Activated CD8-positive, alpha-beta T cell treated with anti-CD3 and anti-CD28 coated beads, Interleukin-2, amount 10 ng/mL, durations not matched to agents 7 days and 5 days (primary cell): ENCODE results near the gene CATSPER1. TPM values are rescaled to one million over a fixed set of nuclear protein-coding genes. Genes with fewer than 3 reads are reported as not detected.
A peak's percentile ranks its signal among the peaks of the same experiment; 100 is the strongest.

Experiments
- ATAC-seq: fragments of 150-1000 bp; cut with Tn5 transposase; one replicate; pipeline ENCODE4 v1.10.0; 2021; ENCODE audit warnings: moderate library complexity
- CTCF ChIA-PET: fragments of 350-600 bp; sonication (Branson Sonifier 250); formaldehyde crosslinking; loops from one replicate; lab custom pipeline; 2021; ENCODE audit warnings: antibody characterized with exemption; lab: Charles Lee
- POLR2A ChIA-PET: fragments of 350-600 bp; sonication (Branson Sonifier 250); formaldehyde crosslinking; loops from one replicate; lab custom pipeline; 2021; ENCODE audit warnings: antibody characterized with exemption; lab: Charles Lee
- DNase-seq: peaks from one replicate; pipeline ENCODE4 v3.0.0-alpha.2; 2020
- H3K27ac Mint-ChIP-seq: one replicate; pipeline ENCODE4 v1.8.0; 2021; ENCODE audit warnings: mild to moderate bottlenecking, mixed read lengths
- H3K27me3 Mint-ChIP-seq: one replicate; pipeline ENCODE4 v1.8.0; 2021; ENCODE audit warnings: low read depth, mixed read lengths
- H3K36me3 Mint-ChIP-seq: one replicate; pipeline ENCODE4 v1.8.0; 2021; ENCODE audit warnings: low read depth, mixed read lengths
- H3K4me1 Mint-ChIP-seq: one replicate; pipeline ENCODE4 v1.8.0; 2021; ENCODE audit warnings: low read depth, mixed read lengths
- H3K4me3 Mint-ChIP-seq: one replicate; pipeline ENCODE4 v1.8.0; 2021; ENCODE audit warnings: mild to moderate bottlenecking, mixed read lengths
- H3K9me3 Mint-ChIP-seq: one replicate; pipeline ENCODE4 v1.8.0; 2022; ENCODE audit warnings: mixed read lengths; ENCODE audit not compliant: insufficient read depth
- total RNA-seq, 2 experiments: library from RNA; stranded (reverse); gene quantifications; one replicate each; pipeline ENCODE4 v1.2.3, GENCODE V29; 2021

The CATSPER1 gene
- total RNA-seq, 2 experiments from 2014 or later: not detected

DNA sequence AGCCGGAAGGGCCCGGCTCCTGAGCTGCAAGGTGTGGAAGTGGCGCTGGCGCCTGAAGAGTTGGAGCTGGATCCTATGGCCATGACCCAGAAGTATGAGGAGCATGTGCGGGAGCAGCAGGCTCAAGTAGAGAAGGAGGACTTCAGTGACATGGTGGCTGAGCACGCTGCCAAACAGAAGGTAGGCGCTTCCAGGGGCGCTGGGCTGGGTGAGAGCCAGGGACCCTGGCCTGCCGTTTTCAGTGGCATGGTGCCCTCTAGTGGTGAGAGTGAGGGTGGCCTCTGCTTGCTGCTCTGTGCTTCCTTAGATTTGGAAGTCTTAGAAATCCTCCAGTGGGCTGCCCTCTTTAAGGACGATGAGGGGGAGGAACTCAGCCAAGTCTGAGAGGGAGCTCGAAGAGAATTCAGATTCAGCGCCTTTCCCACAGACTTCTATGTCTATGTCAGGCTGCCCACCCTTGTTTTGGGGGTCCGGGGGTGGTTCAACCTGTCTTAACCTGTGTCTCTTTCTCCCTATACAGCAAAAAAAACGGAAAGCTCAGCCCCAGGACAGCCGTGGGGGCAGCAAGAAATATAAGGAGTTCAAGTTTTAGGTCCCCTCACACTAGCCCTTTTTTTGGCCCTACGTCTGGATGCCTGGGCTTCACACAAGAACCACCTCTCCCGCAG is 42.0 kb upstream of the CATSPER1 start:
- H3K4me1 Mint-ChIP-seq: peaks cover 67% of the 10 kb centered on the region
- H3K27ac Mint-ChIP-seq: peak overlapping the region; percentile 88
- H3K36me3 Mint-ChIP-seq: peaks cover 72% of the 10 kb centered on the region
- peak; percentile 39 for ATAC-seq
- ChIA-PET POLR2A (interaction anchor here (0.7 to 5.0 kb wide), 6 partner anchors 12 to 69 kb away, joined by 3 to 26 read pairs (median 4); partner anchors contain the start of gene SF3B2), CTCF (interaction anchor here (0.6 to 8.4 kb wide), 43 partner anchors 9 to 903 kb away, joined by 3 to 116 read pairs (median 4); partner anchors contain the start of genes BANF1, CCDC85B, CST6 and SF3B2)
- no peaks in the 10 kb centered on the region for H3K27me3 Mint-ChIP-seq
- no peak overlapping the region for H3K4me3 Mint-ChIP-seq
- H3K9me3 Mint-ChIP-seq: no peaks in the 10 kb centered on the region
- peak; percentile 83 for DNase-seq

GRCh38 chr11:66067640-66068039 is 41.4 kb upstream of the CATSPER1 start:
- ATAC-seq: no peak
- no peaks in the 10 kb centered on the region for H3K9me3 Mint-ChIP-seq
- ChIA-PET CTCF (interaction anchor here (0.8 to 8.4 kb wide), 29 partner anchors 8 to 902 kb away, joined by 3 to 116 read pairs (median 5); partner anchors contain the start of genes BANF1, CCDC85B and SF3B2), POLR2A (interaction anchor here (0.7 to 5.0 kb wide), 6 partner anchors 12 to 69 kb away, joined by 3 to 26 read pairs (median 4); partner anchors contain the start of gene SF3B2)
- peaks cover 74% of the 10 kb centered on the region for H3K36me3 Mint-ChIP-seq
- H3K27me3 Mint-ChIP-seq: no peaks in the 10 kb centered on the region
- no peak for DNase-seq
- H3K4me1 Mint-ChIP-seq: peaks cover 67% of the 10 kb centered on the region
- H3K27ac Mint-ChIP-seq: no peak overlapping the region
- H3K4me3 Mint-ChIP-seq: no peak overlapping the region

DNA sequence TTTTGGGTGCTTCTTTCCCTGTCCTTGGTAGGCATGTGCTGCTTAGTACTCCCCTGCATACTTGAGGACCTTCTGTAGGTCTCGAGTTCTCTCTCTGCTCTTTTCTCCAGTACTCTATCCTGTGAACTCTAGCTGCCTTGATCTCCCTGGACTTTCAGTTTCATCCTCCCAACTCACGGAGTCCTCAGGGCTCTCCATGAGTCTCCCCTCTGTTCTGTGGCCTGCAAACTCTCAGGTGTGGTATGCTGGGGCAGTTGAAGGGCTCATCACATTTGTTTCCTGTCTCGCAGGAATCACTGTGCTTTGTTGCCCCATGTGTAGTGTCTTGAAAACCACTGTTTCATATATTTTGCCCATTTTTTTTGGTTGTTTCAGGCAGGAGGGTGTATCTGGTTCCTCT is 40.5 kb upstream of the CATSPER1 start:
- POLR2A ChIA-PET: interaction anchor here (0.8 to 5.0 kb wide), 3 partner anchors 11 to 15 kb away, joined by 3 to 26 read pairs (median 17); partner anchors contain the start of gene SF3B2

DNA sequence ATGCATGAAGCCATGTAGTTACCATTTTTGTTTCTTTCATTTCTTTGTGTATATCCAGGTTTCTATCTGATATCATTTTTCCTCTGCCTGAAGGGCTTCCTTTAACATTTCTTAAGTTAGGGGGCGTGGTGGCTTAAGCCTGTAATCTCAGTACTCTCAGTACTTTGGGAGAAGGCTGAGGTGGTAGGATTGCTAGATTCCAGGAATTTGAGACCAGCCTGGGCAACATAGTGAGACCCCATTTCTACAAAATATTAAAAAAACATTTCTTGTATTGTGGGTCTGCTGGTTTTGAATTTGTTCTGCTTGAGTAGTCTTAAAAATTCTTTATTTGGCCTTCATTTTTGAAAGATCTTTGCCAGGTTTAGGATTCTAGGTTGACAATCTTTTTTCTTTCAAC is 38.3 kb upstream of the CATSPER1 start:
- Mint-ChIP-seq H3K9me3 (no peaks in the 10 kb centered on the region), H3K27ac (no peak overlapping the region), H3K36me3 (peaks cover 82% of the 10 kb centered on the region), H3K27me3 (no peaks in the 10 kb centered on the region), H3K4me1 (peaks cover 57% of the 10 kb centered on the region), H3K4me3 (no peak overlapping the region)
- no peak for DNase-seq
- ChIA-PET POLR2A (no interaction called here), CTCF (interaction anchor here (1.1 to 7.7 kb wide), 3 partner anchors 12 to 70 kb away, joined by 3 to 112 read pairs (median 18); partner anchors contain the start of gene SF3B2)
- no peak for ATAC-seq

More for the DNA sequence above, 40.5 kb upstream of the CATSPER1 start:
- no peaks in the 10 kb centered on the region for H3K9me3 Mint-ChIP-seq
- DNase-seq (no peak), ATAC-seq (no peak)
- H3K27ac Mint-ChIP-seq: peak overlapping the region; percentile 69
- peaks cover 58% of the 10 kb centered on the region for H3K4me1 Mint-ChIP-seq
- no peak overlapping the region for H3K4me3 Mint-ChIP-seq
- H3K27me3 Mint-ChIP-seq: no peaks in the 10 kb centered on the region
- CTCF ChIA-PET: interaction anchor here (1.1 to 8.4 kb wide), 11 partner anchors 13 to 193 kb away, joined by 3 to 116 read pairs (median 11); partner anchors contain the start of gene SF3B2
- peaks cover 71% of the 10 kb centered on the region for H3K36me3 Mint-ChIP-seq

DNA sequence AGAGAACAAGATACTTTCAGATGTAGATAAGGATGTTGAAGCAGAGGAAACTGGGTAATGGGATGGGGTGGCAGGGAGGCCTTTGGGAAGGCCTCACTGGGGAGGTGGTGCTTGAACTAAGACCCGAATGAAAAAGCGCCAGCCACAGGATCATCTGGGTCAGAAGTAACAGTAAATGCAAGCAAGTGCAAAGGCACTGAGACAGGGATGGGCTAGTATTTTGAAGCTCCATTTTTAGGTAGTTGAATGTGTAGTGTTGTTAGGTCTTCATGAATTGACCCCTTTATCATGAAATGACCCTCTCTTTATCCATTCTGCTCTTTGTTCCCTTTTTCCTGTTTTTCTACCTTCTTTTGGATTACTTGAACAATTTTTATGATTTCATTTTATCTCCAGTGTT is 37.6 kb upstream of the CATSPER1 start:
- Mint-ChIP-seq H3K36me3 (peaks cover 84% of the 10 kb centered on the region), H3K27ac (peak overlapping the region; percentile 22), H3K4me1 (peaks cover 50% of the 10 kb centered on the region), H3K4me3 (no peak overlapping the region), H3K9me3 (no peaks in the 10 kb centered on the region), H3K27me3 (no peaks in the 10 kb centered on the region)
- ChIA-PET POLR2A (interaction anchor here (1.1 kb wide), 1 partner anchor 11 kb away, joined by 3 read pairs; the partner anchor contains the start of gene SF3B2), CTCF (interaction anchor here (1.1 to 3.6 kb wide), 3 partner anchors 12 to 61 kb away, joined by 3 to 18 read pairs (median 3); partner anchors contain the start of gene SF3B2)
- ATAC-seq: no peak
- DNase-seq: no peak

- no peaks in the 10 kb centered on the region for H3K9me3 Mint-ChIP-seq
- ATAC-seq (no peak), DNase-seq (no peak)
- POLR2A ChIA-PET: interaction anchor here (0.5 kb wide), 2 partner anchors 22 to 76 kb away, joined by 3 to 4 read pairs; no protein-coding TSS in a partner anchor
- H3K27ac Mint-ChIP-seq: peak overlapping the region; percentile 26
- no peaks in the 10 kb centered on the region for H3K27me3 Mint-ChIP-seq
- CTCF ChIA-PET: interaction anchor here (0.9 to 3.6 kb wide), 5 partner anchors 10 to 174 kb away, joined by 3 to 18 read pairs (median 4); partner anchors contain the start of genes FIBP and SF3B2
- peaks cover 35% of the 10 kb centered on the region for H3K4me1 Mint-ChIP-seq
- H3K36me3 Mint-ChIP-seq: peaks cover 81% of the 10 kb centered on the region
- no peak overlapping the region for H3K4me3 Mint-ChIP-seq
Measured at GRCh38 chr11:66062408-66062807, 36.1 kb upstream of the CATSPER1 start.

- peak; percentile 27 for ATAC-seq
- Mint-ChIP-seq H3K27me3 (no peaks in the 10 kb centered on the region), H3K4me1 (peaks cover 23% of the 10 kb centered on the region), H3K27ac (no peak overlapping the region), H3K9me3 (no peaks in the 10 kb centered on the region), H3K4me3 (no peak overlapping the region), H3K36me3 (peaks cover 82% of the 10 kb centered on the region)
- CTCF ChIA-PET: interaction anchor here (3.8 kb wide), 1 partner anchor 7 kb away, joined by 25 read pairs; no protein-coding TSS in a partner anchor
- POLR2A ChIA-PET: interaction anchor here (2.0 kb wide), 1 partner anchor 18 kb away, joined by 6 read pairs; no protein-coding TSS in a partner anchor
- no peak for DNase-seq
Measured at GRCh38 chr11:66061268-66061667, 35.0 kb upstream of the CATSPER1 start.

GRCh38 chr11:66059966-66060680 is 33.8 kb upstream of the CATSPER1 start:
- ATAC-seq (no peak), DNase-seq (no peak)
- H3K36me3 Mint-ChIP-seq: peaks cover 85% of the 10 kb centered on the region
- H3K4me3 Mint-ChIP-seq: no peak overlapping the region
- peaks cover 19% of the 10 kb centered on the region for H3K4me1 Mint-ChIP-seq
- no peak overlapping the region for H3K27ac Mint-ChIP-seq
- no peaks in the 10 kb centered on the region for H3K27me3 Mint-ChIP-seq
- CTCF ChIA-PET: interaction anchor here (0.9 to 3.8 kb wide), 4 partner anchors 8 to 75 kb away, joined by 3 to 25 read pairs (median 15); no protein-coding TSS in a partner anchor
- POLR2A ChIA-PET: interaction anchor here (1.4 to 2.0 kb wide), 2 partner anchors 15 to 19 kb away, joined by 3 to 6 read pairs; no protein-coding TSS in a partner anchor
- H3K9me3 Mint-ChIP-seq: no peaks in the 10 kb centered on the region

- ChIA-PET CTCF (interaction anchor here (1.3 to 6.2 kb wide), 4 partner anchors 11 to 34 kb away, joined by 4 to 81 read pairs (median 14); partner anchors contain the start of gene PACS1), POLR2A (interaction anchor here (0.6 to 3.4 kb wide), 2 partner anchors 12 to 98 kb away, joined by 4 to 17 read pairs; partner anchors contain the start of gene PACS1)
- H3K4me1 Mint-ChIP-seq: peaks cover 22% of the 10 kb centered on the region
- no peak overlapping the region for H3K4me3 Mint-ChIP-seq
- H3K27me3 Mint-ChIP-seq: no peaks in the 10 kb centered on the region
- H3K9me3 Mint-ChIP-seq: no peaks in the 10 kb centered on the region
- DNase-seq: no peak
- peaks cover 76% of the 10 kb centered on the region for H3K36me3 Mint-ChIP-seq
- H3K27ac Mint-ChIP-seq: no peak overlapping the region
- no peak for ATAC-seq
Measured at GRCh38 chr11:66056501-66056900, 30.2 kb upstream of the CATSPER1 start.

DNA sequence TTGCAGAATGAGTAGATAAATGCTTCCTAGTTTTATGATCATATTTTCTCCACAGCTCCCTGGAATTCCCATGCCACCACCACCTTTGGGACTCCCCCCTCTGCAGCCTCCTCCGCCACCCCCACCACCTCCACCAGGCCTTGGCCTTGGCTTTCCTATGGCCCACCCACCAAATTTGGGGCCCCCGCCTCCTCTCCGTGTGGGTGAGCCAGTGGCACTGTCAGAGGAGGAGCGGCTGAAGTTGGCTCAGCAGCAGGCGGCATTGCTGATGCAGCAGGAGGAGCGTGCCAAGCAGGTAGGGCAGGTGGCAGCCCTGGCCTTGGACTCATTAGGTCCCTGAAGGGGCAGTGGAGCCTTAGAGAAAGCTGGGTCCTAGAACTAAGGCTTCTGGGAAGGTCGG is 28.7 kb upstream of the CATSPER1 start:
- Mint-ChIP-seq H3K27ac (no peak overlapping the region), H3K4me1 (peaks cover 32% of the 10 kb centered on the region), H3K9me3 (no peaks in the 10 kb centered on the region), H3K4me3 (no peak overlapping the region), H3K36me3 (peaks cover 65% of the 10 kb centered on the region), H3K27me3 (no peaks in the 10 kb centered on the region)
- DNase-seq: no peak
- ATAC-seq: no peak
- CTCF ChIA-PET: interaction anchor here (1.3 to 6.2 kb wide), 4 partner anchors 10 to 33 kb away, joined by 4 to 81 read pairs (median 14); partner anchors contain the start of gene PACS1
- POLR2A ChIA-PET: interaction anchor here (1.4 to 3.4 kb wide), 2 partner anchors 13 to 52 kb away, joined by 3 to 17 read pairs; partner anchors contain the start of genes BANF1 and PACS1
